HEK293 (cell line): ENCODE results near the gene RPS26.
A peak's percentile ranks its signal among the peaks of the same experiment; 100 is the strongest.

Experiments
- PRDM4 ChIP-seq: fragments of 450-650 bp; formaldehyde crosslinking; IDR thresholded peaks from 2 replicates; pipeline ENCODE4 v1.5.1; 2017; ENCODE audit warnings: missing biosample characterization, missing genetic modification characterization
- SCRT2 ChIP-seq: fragments of 450-650 bp; formaldehyde crosslinking; IDR thresholded peaks from 2 replicates; pipeline ENCODE4 v1.5.1; 2016; ENCODE audit warnings: missing biosample characterization, missing genetic modification characterization
- TCF7L2 ChIP-seq: IDR thresholded peaks from 2 replicates; pipeline ENCODE4 v1.6.1; 2011; ENCODE audit warnings: low read depth, mild to moderate bottlenecking, inconsistent platforms, low read length, moderate library complexity, borderline replicate concordance
- ZBTB21 ChIP-seq: fragments of 450-650 bp; formaldehyde crosslinking; IDR thresholded peaks from 2 replicates; pipeline ENCODE4 v1.5.1; 2017; ENCODE audit warnings: missing biosample characterization, missing genetic modification characterization
- ZNF324 ChIP-seq: fragments of 450-650 bp; formaldehyde crosslinking; IDR thresholded peaks from 2 replicates; pipeline ENCODE4 v1.5.1; 2016; ENCODE audit warnings: missing biosample characterization, missing genetic modification characterization
- ZNF394 ChIP-seq: fragments of 450-650 bp; formaldehyde crosslinking; IDR thresholded peaks from 2 replicates; pipeline ENCODE4 v1.5.1; 2016; ENCODE audit warnings: missing biosample characterization, missing genetic modification characterization, mild to moderate bottlenecking, moderate library complexity, borderline replicate concordance
- ZNF549 ChIP-seq: fragments of 450-650 bp; IDR thresholded peaks from 2 replicates; pipeline ENCODE4 v1.5.1; 2018; ENCODE audit warnings: missing biosample characterization, missing genetic modification characterization, mild to moderate bottlenecking, inconsistent platforms, moderate library complexity
- ZNF585B ChIP-seq: fragments of 450-650 bp; formaldehyde crosslinking; IDR thresholded peaks from 2 replicates; pipeline ENCODE4 v1.5.1; 2016; ENCODE audit warnings: missing biosample characterization, missing genetic modification characterization
- ZNF629 ChIP-seq: fragments of 450-650 bp; formaldehyde crosslinking; IDR thresholded peaks from 2 replicates; pipeline ENCODE4 v1.5.1; 2017; ENCODE audit warnings: missing biosample characterization, missing genetic modification characterization
- TF ChIP-seq, protein P1 (sequence below): sonication (generic); formaldehyde crosslinking; IDR thresholded peaks from 2 replicates; pipeline ENCODE4 v1.8.1; 2022; ENCODE audit warnings: mild to moderate bottlenecking, moderate library complexity, missing genetic modification reagents
- TF ChIP-seq, protein P2 (sequence below): fragments of 450-650 bp; formaldehyde crosslinking; IDR thresholded peaks from 2 replicates; pipeline ENCODE4 v1.5.1; 2016; ENCODE audit warnings: missing biosample characterization, missing genetic modification characterization
- TF ChIP-seq, protein P3 (sequence below): fragments of 450-650 bp; formaldehyde crosslinking; IDR thresholded peaks from 2 replicates; pipeline ENCODE4 v1.5.1; 2016; ENCODE audit warnings: missing biosample characterization, missing genetic modification characterization

GRCh38 chr12:56053407-56053893, 11.7 kb downstream of the RPS26 start:
- TF ChIP-seq TCF7L2 (no peak; the same call in 1 of the 2 replicates), ZNF549 (tag by site-specific recombination) (no peak), ZNF324 (tag by site-specific recombination) (no peak), SCRT2 (no peak), PRDM4 (tag by site-specific recombination) (peak; percentile 57; the same call in 1 of the 2 replicates), ZNF394 (tag by site-specific recombination) (no peak), ZNF629 (no peak), ZBTB21 (no peak), ZNF585B (tag by site-specific recombination) (no peak)
- TF ChIP-seq, protein P1, sequence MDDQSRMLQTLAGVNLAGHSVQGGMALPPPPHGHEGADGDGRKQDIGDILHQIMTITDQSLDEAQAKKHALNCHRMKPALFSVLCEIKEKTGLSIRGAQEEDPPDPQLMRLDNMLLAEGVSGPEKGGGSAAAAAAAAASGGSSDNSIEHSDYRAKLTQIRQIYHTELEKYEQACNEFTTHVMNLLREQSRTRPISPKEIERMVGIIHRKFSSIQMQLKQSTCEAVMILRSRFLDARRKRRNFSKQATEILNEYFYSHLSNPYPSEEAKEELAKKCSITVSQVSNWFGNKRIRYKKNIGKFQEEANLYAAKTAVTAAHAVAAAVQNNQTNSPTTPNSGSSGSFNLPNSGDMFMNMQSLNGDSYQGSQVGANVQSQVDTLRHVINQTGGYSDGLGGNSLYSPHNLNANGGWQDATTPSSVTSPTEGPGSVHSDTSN (CRISPR knock-in tag) = no peak
- TF ChIP-seq, protein P2, sequence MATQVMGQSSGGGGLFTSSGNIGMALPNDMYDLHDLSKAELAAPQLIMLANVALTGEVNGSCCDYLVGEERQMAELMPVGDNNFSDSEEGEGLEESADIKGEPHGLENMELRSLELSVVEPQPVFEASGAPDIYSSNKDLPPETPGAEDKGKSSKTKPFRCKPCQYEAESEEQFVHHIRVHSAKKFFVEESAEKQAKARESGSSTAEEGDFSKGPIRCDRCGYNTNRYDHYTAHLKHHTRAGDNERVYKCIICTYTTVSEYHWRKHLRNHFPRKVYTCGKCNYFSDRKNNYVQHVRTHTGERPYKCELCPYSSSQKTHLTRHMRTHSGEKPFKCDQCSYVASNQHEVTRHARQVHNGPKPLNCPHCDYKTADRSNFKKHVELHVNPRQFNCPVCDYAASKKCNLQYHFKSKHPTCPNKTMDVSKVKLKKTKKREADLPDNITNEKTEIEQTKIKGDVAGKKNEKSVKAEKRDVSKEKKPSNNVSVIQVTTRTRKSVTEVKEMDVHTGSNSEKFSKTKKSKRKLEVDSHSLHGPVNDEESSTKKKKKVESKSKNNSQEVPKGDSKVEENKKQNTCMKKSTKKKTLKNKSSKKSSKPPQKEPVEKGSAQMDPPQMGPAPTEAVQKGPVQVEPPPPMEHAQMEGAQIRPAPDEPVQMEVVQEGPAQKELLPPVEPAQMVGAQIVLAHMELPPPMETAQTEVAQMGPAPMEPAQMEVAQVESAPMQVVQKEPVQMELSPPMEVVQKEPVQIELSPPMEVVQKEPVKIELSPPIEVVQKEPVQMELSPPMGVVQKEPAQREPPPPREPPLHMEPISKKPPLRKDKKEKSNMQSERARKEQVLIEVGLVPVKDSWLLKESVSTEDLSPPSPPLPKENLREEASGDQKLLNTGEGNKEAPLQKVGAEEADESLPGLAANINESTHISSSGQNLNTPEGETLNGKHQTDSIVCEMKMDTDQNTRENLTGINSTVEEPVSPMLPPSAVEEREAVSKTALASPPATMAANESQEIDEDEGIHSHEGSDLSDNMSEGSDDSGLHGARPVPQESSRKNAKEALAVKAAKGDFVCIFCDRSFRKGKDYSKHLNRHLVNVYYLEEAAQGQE (tag by site-specific recombination) = no peak
- TF ChIP-seq, protein P3, sequence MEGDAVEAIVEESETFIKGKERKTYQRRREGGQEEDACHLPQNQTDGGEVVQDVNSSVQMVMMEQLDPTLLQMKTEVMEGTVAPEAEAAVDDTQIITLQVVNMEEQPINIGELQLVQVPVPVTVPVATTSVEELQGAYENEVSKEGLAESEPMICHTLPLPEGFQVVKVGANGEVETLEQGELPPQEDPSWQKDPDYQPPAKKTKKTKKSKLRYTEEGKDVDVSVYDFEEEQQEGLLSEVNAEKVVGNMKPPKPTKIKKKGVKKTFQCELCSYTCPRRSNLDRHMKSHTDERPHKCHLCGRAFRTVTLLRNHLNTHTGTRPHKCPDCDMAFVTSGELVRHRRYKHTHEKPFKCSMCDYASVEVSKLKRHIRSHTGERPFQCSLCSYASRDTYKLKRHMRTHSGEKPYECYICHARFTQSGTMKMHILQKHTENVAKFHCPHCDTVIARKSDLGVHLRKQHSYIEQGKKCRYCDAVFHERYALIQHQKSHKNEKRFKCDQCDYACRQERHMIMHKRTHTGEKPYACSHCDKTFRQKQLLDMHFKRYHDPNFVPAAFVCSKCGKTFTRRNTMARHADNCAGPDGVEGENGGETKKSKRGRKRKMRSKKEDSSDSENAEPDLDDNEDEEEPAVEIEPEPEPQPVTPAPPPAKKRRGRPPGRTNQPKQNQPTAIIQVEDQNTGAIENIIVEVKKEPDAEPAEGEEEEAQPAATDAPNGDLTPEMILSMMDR (tag by site-specific recombination) = no peak
